ENCODE measurements around the gene NFIX.

The NFIX gene

GRCh38 chr19:13020002-13020414 is 24.7 kb downstream of the NFIX start:
- DNase-seq (ENCODE audit: low read depth in 2 of 2), result no peak

- no peak for DNase-seq (ENCODE audit: low read depth in 2 of 2)
Observed at GRCh38 chr19:13022111-13022858, 27.0 kb downstream of the NFIX start.

- no peak for DNase-seq (ENCODE audit: low read depth in 2 of 2)
Observed at GRCh38 chr19:13022859-13023636, 27.8 kb downstream of the NFIX start.

GRCh38 chr19:13023656-13024055 is 28.4 kb downstream of the NFIX start:
- DNase-seq (ENCODE audit: low read depth in 2 of 2), result no peak

- DNase-seq (ENCODE audit: low read depth in 2 of 2), result no peak
Observed at GRCh38 chr19:13024126-13024950, 29.1 kb downstream of the NFIX start.

- DNase-seq (ENCODE audit: low read depth in 2 of 2), result no peak
Observed at GRCh38 chr19:13024951-13025697, 29.8 kb downstream of the NFIX start.

GRCh38 chr19:13025819-13026456 is 30.7 kb downstream of the NFIX start:
- no peak for DNase-seq (ENCODE audit: low read depth in 2 of 2)

- DNase-seq (ENCODE audit: low read depth in 2 of 2), result no peak
Observed at GRCh38 chr19:13026462-13027370, 31.4 kb downstream of the NFIX start.

GRCh38 chr19:13027557-13027956 is 32.3 kb downstream of the NFIX start:
- no peak for DNase-seq (ENCODE audit: low read depth in 2 of 2)

GRCh38 chr19:13028027-13028426 is 32.8 kb downstream of the NFIX start:
- DNase-seq (ENCODE audit: low read depth in 2 of 2), result no peak

- DNase-seq (ENCODE audit: low read depth in 2 of 2), result no peak
Observed at GRCh38 chr19:13029301-13029880, 34.1 kb downstream of the NFIX start.

- no peak for DNase-seq (ENCODE audit: low read depth in 2 of 2)
Observed at GRCh38 chr19:13029893-13030292, 34.6 kb downstream of the NFIX start.

- no peak for DNase-seq (ENCODE audit: low read depth in 2 of 2)
Observed at GRCh38 chr19:13031917-13032623, 36.8 kb downstream of the NFIX start.

- no peak for DNase-seq (ENCODE audit: low read depth in 2 of 2)
Observed at GRCh38 chr19:13032837-13033236, 37.6 kb downstream of the NFIX start.

GRCh38 chr19:13033244-13033643 is 38.0 kb downstream of the NFIX start:
- no peak for DNase-seq (ENCODE audit: low read depth in 2 of 2)

- no peak for DNase-seq (ENCODE audit: low read depth in 2 of 2)
Observed at GRCh38 chr19:13033819-13034611, 38.7 kb downstream of the NFIX start.

- DNase-seq (ENCODE audit: low read depth in 2 of 2), result no peak
Observed at GRCh38 chr19:13034636-13035035, 39.4 kb downstream of the NFIX start.

GRCh38 chr19:13035820-13036365 is 40.6 kb downstream of the NFIX start:
- no peak for DNase-seq (ENCODE audit: low read depth in 2 of 2)

Measured in activated CD8-positive, alpha-beta memory T cell treated with anti-CD3 and anti-CD28 coated beads for 4 hours (primary cell).